BLaER1 treated with 17β-estradiol and CSF1 and Interleukin-3, amounts not matched to agents 10 nM and 100 nM (cell line): ENCODE measurements around the gene HS6ST2.

Experiments used
- H3K27ac ChIP-seq, 11 experiments: shearing (Covaris generic); formaldehyde crosslinking; 2 replicates each; pipeline ENCODE4 v1.8.1; 2022
- H3K27me3 ChIP-seq, 11 experiments: shearing (Covaris generic); formaldehyde crosslinking; 2 replicates each; pipeline ENCODE4 v1.8.1; 2022
- H3K36me3 ChIP-seq, 11 experiments: shearing (Covaris generic); formaldehyde crosslinking; 2 replicates each; pipeline ENCODE4 v1.8.1; 2022
- H3K4me1 ChIP-seq, 10 experiments: shearing (Covaris generic); formaldehyde crosslinking; 2 replicates each; pipeline ENCODE4 v1.8.1; 2022
- H3K4me2 ChIP-seq, 11 experiments: shearing (Covaris generic); formaldehyde crosslinking; 2 replicates each; pipeline ENCODE4 v1.8.1; 2022
- H3K4me3 ChIP-seq, 10 experiments: shearing (Covaris generic); formaldehyde crosslinking; 2 replicates each; pipeline ENCODE4 v1.8.1; 2022
- H3K9ac ChIP-seq, 11 experiments: shearing (Covaris generic); formaldehyde crosslinking; 2 replicates each; pipeline ENCODE4 v1.8.1; 2022
- H3K9me3 ChIP-seq, 11 experiments: shearing (Covaris generic); formaldehyde crosslinking; replicated peaks in 1 of 11; 2 replicates each; pipeline ENCODE4 v1.8.1; 2022
- H4K20me1 ChIP-seq, 11 experiments: shearing (Covaris generic); formaldehyde crosslinking; 2 replicates each; pipeline ENCODE4 v1.8.1; 2022
- Cebpa-rat ChIP-seq, 11 experiments: shearing (Covaris generic); IDR thresholded peaks; 2 replicates each; pipeline ENCODE4 v1.8.1; 2022

Gene HS6ST2

GRCh38 chrX:132810488-132810887, 147.9 kb downstream of the HS6ST2 start:
- H3K27me3 ChIP-seq = peaks cover 60 to 72% (median 69%) of the 10 kb centered on the region in 11 experiments
- no peak for TF ChIP-seq Cebpa-rat (IDR thresholded peaks at IDR 0.05)
- no peak overlapping the region for H3K27ac ChIP-seq
- no peak overlapping the region for H3K9ac ChIP-seq
- no peak overlapping the region for H3K4me2 ChIP-seq
- H3K9me3 ChIP-seq = no peaks in the 10 kb centered on the region
- no peak overlapping the region for H3K4me3 ChIP-seq
- no peaks in the 10 kb centered on the region for H3K36me3 ChIP-seq
- H4K20me1 ChIP-seq = no peaks in the 10 kb centered on the region; a peak in 1 of 22 replicates
- peaks cover 0 to 3% (median 0%) of the 10 kb centered on the region in 10 experiments; a peak in 2 of 20 replicates for H3K4me1 ChIP-seq

DNA sequence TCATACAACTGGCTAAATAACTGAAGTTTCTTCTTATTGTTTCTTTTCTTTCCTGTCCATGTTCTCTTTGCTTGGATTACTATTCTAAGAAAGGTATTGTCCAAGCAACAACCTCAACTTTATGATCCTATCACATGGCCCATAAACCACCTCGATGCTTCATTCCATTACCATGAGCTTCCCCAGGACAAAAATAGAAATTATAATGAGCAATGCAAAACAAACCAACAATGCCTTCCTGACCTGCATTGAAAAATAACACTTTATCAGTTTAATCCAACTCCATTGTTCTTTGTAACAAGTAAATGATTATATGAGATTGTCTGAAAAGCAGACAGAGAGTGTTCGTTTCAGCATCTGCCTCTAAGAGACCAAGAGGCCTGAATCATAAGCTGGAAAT, 148.8 kb downstream of the HS6ST2 start:
- peaks cover 0 to 9% (median 0%) of the 10 kb centered on the region in 10 experiments; a peak in 4 of 20 replicates for H3K4me1 ChIP-seq
- H3K27me3 ChIP-seq = peaks cover 60 to 71% (median 68%) of the 10 kb centered on the region in 11 experiments
- no peak overlapping the region for H3K4me3 ChIP-seq
- no peak overlapping the region for H3K4me2 ChIP-seq
- H3K9ac ChIP-seq = no peak overlapping the region
- H4K20me1 ChIP-seq = no peaks in the 10 kb centered on the region; a peak in 1 of 22 replicates
- TF ChIP-seq Cebpa-rat (IDR thresholded peaks at IDR 0.05) = no peak
- H3K27ac ChIP-seq = no peak overlapping the region
- H3K9me3 ChIP-seq = no peaks in the 10 kb centered on the region
- no peaks in the 10 kb centered on the region for H3K36me3 ChIP-seq

- Histone ChIP-seq H3K4me3 (no peak overlapping the region), H3K9ac (no peak overlapping the region), H3K27ac (no peak overlapping the region), H3K27me3 (peaks cover 60 to 71% (median 68%) of the 10 kb centered on the region in 11 experiments), H4K20me1 (peaks cover 0 to 5% (median 0%) of the 10 kb centered on the region in 11 experiments; a peak in 4 of 22 replicates), H3K9me3 (no peaks in the 10 kb centered on the region), H3K4me1 (peaks cover 0 to 9% (median 0%) of the 10 kb centered on the region in 10 experiments; a peak in 4 of 20 replicates), H3K4me2 (no peak overlapping the region), H3K36me3 (no peaks in the 10 kb centered on the region)
- TF ChIP-seq Cebpa-rat (IDR thresholded peaks at IDR 0.05) = no peak
Measured at GRCh38 chrX:132807411-132808030, 150.9 kb downstream of the HS6ST2 start.

GRCh38 chrX:132802033-132802432, 156.4 kb downstream of the HS6ST2 start:
- no peak overlapping the region for H3K4me3 ChIP-seq
- no peak overlapping the region for H3K4me2 ChIP-seq
- peaks cover 0 to 18% (median 7%) of the 10 kb centered on the region in 11 experiments; a peak in 7 of 22 replicates for H3K9me3 ChIP-seq
- no peak overlapping the region for H3K9ac ChIP-seq
- H3K4me1 ChIP-seq = peaks cover 0 to 9% (median 0%) of the 10 kb centered on the region in 10 experiments; a peak in 4 of 20 replicates
- no peaks in the 10 kb centered on the region for H3K36me3 ChIP-seq
- TF ChIP-seq Cebpa-rat (IDR thresholded peaks at IDR 0.05) = no peak
- H3K27me3 ChIP-seq = peaks cover 80 to 82% (median 82%) of the 10 kb centered on the region in 11 experiments
- H3K27ac ChIP-seq = no peak overlapping the region
- peaks cover 0 to 7% (median 0%) of the 10 kb centered on the region in 11 experiments; a peak in 3 of 22 replicates for H4K20me1 ChIP-seq

- Histone ChIP-seq H3K27me3 (peaks cover 79 to 100% (median 97%) of the 10 kb centered on the region in 11 experiments), H3K27ac (no peak overlapping the region), H3K4me2 (no peak overlapping the region), H3K9ac (no peak overlapping the region), H3K9me3 (peaks cover 0 to 5% (median 0%) of the 10 kb centered on the region in 11 experiments; a peak in 3 of 22 replicates), H3K36me3 (no peaks in the 10 kb centered on the region), H3K4me3 (no peak overlapping the region), H3K4me1 (no peaks in the 10 kb centered on the region), H4K20me1 (0 out of 22 replicates have a peak, but pooled peaks cover 0 to 5% (median 0%) of the 10 kb centered on the region in 11 experiments)
- no peak for TF ChIP-seq Cebpa-rat (IDR thresholded peaks at IDR 0.05)
Measured at GRCh38 chrX:132795181-132795580, 163.2 kb downstream of the HS6ST2 start.

GRCh38 chrX:132791714-132792113, 166.7 kb downstream of the HS6ST2 start:
- peaks cover 0 to 15% (median 9%) of the 10 kb centered on the region in 11 experiments; a peak in 8 of 22 replicates for H3K9me3 ChIP-seq
- no peak for TF ChIP-seq Cebpa-rat (IDR thresholded peaks at IDR 0.05)
- 0 out of 22 replicates have a peak, but pooled peaks cover 0 to 5% (median 0%) of the 10 kb centered on the region in 11 experiments for H4K20me1 ChIP-seq
- H3K9ac ChIP-seq = no peak overlapping the region
- no peaks in the 10 kb centered on the region for H3K36me3 ChIP-seq
- no peak overlapping the region for H3K4me3 ChIP-seq
- H3K27ac ChIP-seq = no peak overlapping the region
- H3K27me3 ChIP-seq = peaks cover 63 to 94% (median 86%) of the 10 kb centered on the region in 11 experiments
- H3K4me2 ChIP-seq = no peak overlapping the region
- H3K4me1 ChIP-seq = no peaks in the 10 kb centered on the region

GRCh38 chrX:132790329-132790728, 168.1 kb downstream of the HS6ST2 start:
- Histone ChIP-seq H3K9me3 (peaks cover 0 to 15% (median 9%) of the 10 kb centered on the region in 11 experiments; a peak in 8 of 22 replicates), H3K4me1 (no peaks in the 10 kb centered on the region), H3K27me3 (peaks cover 59 to 94% (median 85%) of the 10 kb centered on the region in 11 experiments), H3K9ac (no peak overlapping the region), H3K4me3 (no peak overlapping the region), H4K20me1 (0 out of 22 replicates have a peak, but pooled peaks cover 0 to 3% (median 0%) of the 10 kb centered on the region in 11 experiments), H3K36me3 (no peaks in the 10 kb centered on the region), H3K27ac (no peak overlapping the region), H3K4me2 (no peak overlapping the region)
- no peak for TF ChIP-seq Cebpa-rat (IDR thresholded peaks at IDR 0.05)

DNA sequence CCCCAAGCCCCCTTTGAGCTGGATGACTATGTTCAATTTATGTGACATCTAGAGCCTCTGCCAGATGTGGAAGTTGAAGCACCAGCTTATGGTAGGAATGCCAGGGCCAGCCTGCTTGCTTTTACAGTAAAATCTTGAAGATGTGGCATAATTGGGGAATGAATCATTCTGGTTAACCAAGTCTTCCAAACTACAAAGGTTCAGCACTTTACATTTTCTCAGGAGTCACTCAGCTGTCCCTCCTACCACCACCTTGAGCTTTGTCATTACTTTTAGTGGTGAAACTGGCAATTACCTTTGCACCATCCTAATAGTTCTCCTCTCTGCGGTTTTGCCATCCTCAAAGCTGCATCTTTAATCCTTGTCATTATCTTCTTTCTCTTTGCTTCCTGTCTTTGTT, 172.2 kb downstream of the HS6ST2 start:
- TF ChIP-seq Cebpa-rat (IDR thresholded peaks at IDR 0.05) = no peak
- Histone ChIP-seq H3K4me1 (no peaks in the 10 kb centered on the region), H3K27ac (no peak overlapping the region)

GRCh38 chrX:132778917-132779316, 179.5 kb downstream of the HS6ST2 start:
- Histone ChIP-seq H3K4me2 (no peak overlapping the region), H3K27me3 (peaks cover 89 to 100% (median 99%) of the 10 kb centered on the region in 11 experiments), H3K36me3 (no peaks in the 10 kb centered on the region), H3K27ac (no peak overlapping the region), H3K4me3 (no peak overlapping the region), H3K4me1 (peaks cover 0 to 10% (median 0%) of the 10 kb centered on the region in 10 experiments; a peak in 5 of 20 replicates), H3K9me3 (peaks cover 0 to 9% (median 0%) of the 10 kb centered on the region in 11 experiments; a peak in 6 of 22 replicates), H4K20me1 (peaks cover 0 to 9% (median 0%) of the 10 kb centered on the region in 11 experiments; a peak in 3 of 22 replicates), H3K9ac (no peak overlapping the region)
- no peak for TF ChIP-seq Cebpa-rat (IDR thresholded peaks at IDR 0.05)

More for the DNA sequence above, 172.2 kb downstream of the HS6ST2 start:
- Histone ChIP-seq H3K27me3 (peaks cover 74 to 94% (median 87%) of the 10 kb centered on the region in 11 experiments), H3K9me3 (peaks cover 0 to 21% (median 11%) of the 10 kb centered on the region in 11 experiments; a peak in 11 of 22 replicates), H3K9ac (no peak overlapping the region), H3K4me2 (no peak overlapping the region), H3K36me3 (no peaks in the 10 kb centered on the region), H4K20me1 (0 out of 22 replicates have a peak, but pooled peaks cover 0 to 3% (median 0%) of the 10 kb centered on the region in 11 experiments), H3K4me3 (no peak overlapping the region)
